H9 (cell line): ENCODE results near the gene SLC1A7. TPM values are rescaled to one million over a fixed set of nuclear protein-coding genes. Genes with fewer than 3 reads are reported as not detected.

Experiments
- DNase-seq: peaks from one replicate; pipeline ENCODE4 v3.0.0-alpha.2; 2017
- H2AFZ ChIP-seq: one replicate; pipeline ENCODE4 v1.6.1; 2013; ENCODE audit warnings: mild to moderate bottlenecking, low read length, control low read depth, moderate library complexity
- H2AK5ac ChIP-seq: 2 replicates; pipeline ENCODE4 v1.6.1; 2013; ENCODE audit warnings: low read length, control low read depth, mixed read lengths; ENCODE audit not compliant: insufficient read length
- H2BK120ac ChIP-seq: one replicate; pipeline ENCODE4 v1.6.1; 2013; ENCODE audit warnings: low read depth, mild to moderate bottlenecking, low read length, control low read depth, inconsistent platforms; ENCODE audit not compliant: poor library complexity, severe bottlenecking
- H2BK12ac ChIP-seq: 2 replicates; pipeline ENCODE4 v1.6.1; 2013; ENCODE audit warnings: low read length, control low read depth, mixed read lengths, low read depth; ENCODE audit not compliant: insufficient read length
- H2BK15ac ChIP-seq: 2 replicates; pipeline ENCODE4 v1.6.1; 2013; ENCODE audit warnings: low read depth, low read length, control low read depth
- H2BK20ac ChIP-seq: one replicate; pipeline ENCODE4 v1.6.1; 2013; ENCODE audit warnings: low read depth, mild to moderate bottlenecking, low read length, control low read depth, inconsistent platforms; ENCODE audit not compliant: poor library complexity, severe bottlenecking
- H2BK5ac ChIP-seq: 2 replicates; pipeline ENCODE4 v1.6.1; 2013; ENCODE audit warnings: low read length, control low read depth, mixed read lengths; ENCODE audit not compliant: insufficient read length
- H3K14ac ChIP-seq: 2 replicates; pipeline ENCODE4 v1.6.1; 2013; ENCODE audit warnings: low read length, control low read depth; ENCODE audit not compliant: insufficient read depth
- H3K18ac ChIP-seq: 2 replicates; pipeline ENCODE4 v1.6.1; 2013; ENCODE audit warnings: low read depth, mild to moderate bottlenecking, mixed read lengths, low read length, control low read depth; ENCODE audit not compliant: insufficient read length
- H3K23ac ChIP-seq: 2 replicates; pipeline ENCODE4 v1.6.1; 2013; ENCODE audit warnings: low read length, control low read depth, mixed read lengths, low read depth; ENCODE audit not compliant: insufficient read length
- H3K23me2 ChIP-seq: 2 replicates; pipeline ENCODE4 v1.6.1; 2013; ENCODE audit warnings: low read depth, mild to moderate bottlenecking, mixed read lengths, low read length, control low read depth; ENCODE audit not compliant: insufficient read length, poor library complexity, severe bottlenecking
- H3K27ac ChIP-seq: 2 replicates; pipeline ENCODE4 v1.5.1; 2013; ENCODE audit warnings: low read length, control low read depth, mixed read lengths, low read depth; ENCODE audit not compliant: insufficient read length
- H3K27me3 ChIP-seq: 2 replicates; pipeline ENCODE4 v1.6.1; 2013; ENCODE audit warnings: low read length, control low read depth, inconsistent platforms; ENCODE audit not compliant: insufficient read depth
- H3K4ac ChIP-seq: 2 replicates; pipeline ENCODE4 v1.6.1; 2013; ENCODE audit warnings: low read depth, mild to moderate bottlenecking, control low read depth, inconsistent platforms, low read length, moderate library complexity
- H3K4me1 ChIP-seq: 2 replicates; pipeline ENCODE4 v1.6.1; 2013; ENCODE audit warnings: low read length, control low read depth, inconsistent platforms; ENCODE audit not compliant: insufficient read depth
- H3K4me2 ChIP-seq: 2 replicates; pipeline ENCODE4 v1.6.1; 2013; ENCODE audit warnings: low read length, control low read depth, mixed read lengths; ENCODE audit not compliant: insufficient read length, insufficient read depth
- H3K56ac ChIP-seq: 2 replicates; pipeline ENCODE4 v1.6.1; 2013; ENCODE audit warnings: low read depth, mild to moderate bottlenecking, mixed read lengths, low read length, control low read depth; ENCODE audit not compliant: insufficient read length
- H3K79me1 ChIP-seq: 2 replicates; pipeline ENCODE4 v1.6.1; 2013; ENCODE audit warnings: low read depth, mild to moderate bottlenecking, moderate library complexity, low read length, control low read depth, inconsistent platforms; ENCODE audit not compliant: insufficient read depth, poor library complexity, severe bottlenecking
- H3K79me2 ChIP-seq: 2 replicates; pipeline ENCODE4 v1.6.1; 2013; ENCODE audit warnings: low read length, control low read depth, inconsistent platforms; ENCODE audit not compliant: insufficient read depth
- H3K9ac ChIP-seq: 2 replicates; pipeline ENCODE4 v1.6.1; 2013; ENCODE audit warnings: low read length, control low read depth, mixed read lengths; ENCODE audit not compliant: insufficient read length; ENCODE audit errors: extremely low read depth
- H3K9me3 ChIP-seq: one replicate; pipeline ENCODE4 v1.6.1; 2013; ENCODE audit warnings: low read depth, low read length, inconsistent platforms; ENCODE audit not compliant: control insufficient read depth
- H3T11ph ChIP-seq: one replicate; pipeline ENCODE4 v1.6.1; 2013; ENCODE audit warnings: mild to moderate bottlenecking, low read length, control low read depth, inconsistent platforms
- H4K20me1 ChIP-seq: one replicate; pipeline ENCODE4 v1.6.1; 2013; ENCODE audit not compliant: control insufficient read depth, insufficient read length, insufficient read depth
- H4K5ac ChIP-seq: 2 replicates; pipeline ENCODE4 v1.6.1; 2013; ENCODE audit warnings: low read depth, mild to moderate bottlenecking, mixed read lengths, low read length, control low read depth; ENCODE audit not compliant: insufficient read length
- H4K8ac ChIP-seq: replicated peaks from 2 replicates; pipeline ENCODE4 v1.6.1; 2013; ENCODE audit warnings: low read length, control low read depth, mixed read lengths, low read depth; ENCODE audit not compliant: insufficient read length
- H4K91ac ChIP-seq: 2 replicates; pipeline ENCODE4 v1.6.1; 2013; ENCODE audit warnings: low read depth, mild to moderate bottlenecking, moderate library complexity, mixed read lengths, low read length, control low read depth; ENCODE audit not compliant: insufficient read length
- H3K27ac Mint-ChIP-seq, 3 experiments: 2 replicates in 2 of 3; 3 replicates in 1 of 3; pipeline ENCODE4 v1.8.0; 2020 to 2021; ENCODE audit warnings: mixed read lengths in 3 of 3, mild to moderate bottlenecking in 1 of 3, moderate library complexity in 1 of 3
- H3K27me3 Mint-ChIP-seq: 2 replicates; pipeline ENCODE4 v1.8.0; 2021; ENCODE audit warnings: low read depth, mild to moderate bottlenecking, moderate library complexity, mixed read lengths
- H3K36me3 Mint-ChIP-seq, 3 experiments: 2 replicates in 2 of 3; 3 replicates in 1 of 3; pipeline ENCODE4 v1.8.0; 2020 to 2021; ENCODE audit warnings: low read depth in 3 of 3, mixed read lengths in 3 of 3; ENCODE audit not compliant: insufficient read depth in 1 of 3
- H3K4me1 Mint-ChIP-seq, 2 experiments: 2 replicates each; pipeline ENCODE4 v1.8.0; 2020; ENCODE audit warnings: mixed read lengths in 2 of 2
- H3K4me3 Mint-ChIP-seq, 2 experiments: 2 replicates in 1 of 2; 3 replicates in 1 of 2; pipeline ENCODE4 v1.8.0; 2020 to 2021; ENCODE audit warnings: mild to moderate bottlenecking in 2 of 2, mixed read lengths in 2 of 2, moderate library complexity in 1 of 2
- H3K9me3 Mint-ChIP-seq, 2 experiments: 2 replicates in 1 of 2; 3 replicates in 1 of 2; pipeline ENCODE4 v1.8.0; 2020; ENCODE audit warnings: mild to moderate bottlenecking in 2 of 2, mixed read lengths in 2 of 2, moderate library complexity in 1 of 2
- CTCF ChIP-seq: fragments of 200-600 bp; sonication (generic); conservative IDR thresholded peaks from 3 replicates; pipeline ENCODE4 v1.8.0; 2021; ENCODE audit warnings: antibody characterized with exemption, mild to moderate bottlenecking
- WGBS: extraction: QIAGEN DNeasy Blood & Tissue Kit; methylation state at CpG from one replicate; pipeline ENCODE4 v1.1.7; 2013; ENCODE audit warnings: missing lambda C conversion rate, low lambda C conversion rate, mixed read lengths; ENCODE audit not compliant: insufficient read length; ENCODE audit errors: extremely low coverage; 5-methylcytosine and 5-hydroxymethylcytosine counted together
- total RNA-seq: library from RNA; stranded (reverse); gene quantifications from 2 replicates; pipeline ENCODE4 v1.2.1, GENCODE V29; 2021

The SLC1A7 gene
- total RNA-seq, 1 experiment from 2014 or later, result not detected

- Histone ChIP-seq H3K4ac (no peak overlapping the region), H2AK5ac (no peak overlapping the region), H4K91ac (no peak overlapping the region), H3T11ph (no peak overlapping the region), H2BK20ac (no peak overlapping the region), H3K18ac (no peak overlapping the region), H3K23ac (no peak overlapping the region), H3K79me1 (no peaks in the 10 kb centered on the region), H4K5ac (no peak overlapping the region), H4K20me1 (no peaks in the 10 kb centered on the region), H3K14ac (no peak overlapping the region), H2AFZ (no peak overlapping the region), H3K79me2 (no peaks in the 10 kb centered on the region), H3K27ac (no peak overlapping the region), H4K8ac (no peak overlapping the region), H2BK15ac (no peak overlapping the region), H2BK12ac (no peak overlapping the region), H3K9ac (no peak overlapping the region), H2BK5ac (no peak overlapping the region), H3K9me3 (no peaks in the 10 kb centered on the region), H3K23me2 (no peaks in the 10 kb centered on the region), H3K27me3 (no peaks in the 10 kb centered on the region), H3K4me2 (no peak overlapping the region), H2BK120ac (no peak overlapping the region), H3K4me1 (no peaks in the 10 kb centered on the region), H3K56ac (no peak overlapping the region)
- TF ChIP-seq CTCF, result no peak
- H3K27me3 Mint-ChIP-seq, result peaks cover 25% of the 10 kb centered on the region
- no peaks in the 10 kb centered on the region for H3K36me3 Mint-ChIP-seq
- DNase-seq, result no peak
- H3K4me1 Mint-ChIP-seq, result peaks cover 5 to 19% of the 10 kb centered on the region in 2 experiments
- peak overlapping the region in 1 of 3 experiments; percentile 81; a peak in 1 of 7 replicates for H3K27ac Mint-ChIP-seq
- peaks cover under 1% of the 10 kb centered on the region in 2 experiments; a peak in 2 of 5 replicates for H3K9me3 Mint-ChIP-seq
- no CpG with 5 or more reads among the region's 2 CpGs for WGBS
- H3K4me3 Mint-ChIP-seq, result no peak overlapping the region
Observed at GRCh38 chr1:53131590-53131938, 10.9 kb downstream of the SLC1A7 start.
